ENCODE results near the gene SP140L.

The SP140L gene

DNA sequence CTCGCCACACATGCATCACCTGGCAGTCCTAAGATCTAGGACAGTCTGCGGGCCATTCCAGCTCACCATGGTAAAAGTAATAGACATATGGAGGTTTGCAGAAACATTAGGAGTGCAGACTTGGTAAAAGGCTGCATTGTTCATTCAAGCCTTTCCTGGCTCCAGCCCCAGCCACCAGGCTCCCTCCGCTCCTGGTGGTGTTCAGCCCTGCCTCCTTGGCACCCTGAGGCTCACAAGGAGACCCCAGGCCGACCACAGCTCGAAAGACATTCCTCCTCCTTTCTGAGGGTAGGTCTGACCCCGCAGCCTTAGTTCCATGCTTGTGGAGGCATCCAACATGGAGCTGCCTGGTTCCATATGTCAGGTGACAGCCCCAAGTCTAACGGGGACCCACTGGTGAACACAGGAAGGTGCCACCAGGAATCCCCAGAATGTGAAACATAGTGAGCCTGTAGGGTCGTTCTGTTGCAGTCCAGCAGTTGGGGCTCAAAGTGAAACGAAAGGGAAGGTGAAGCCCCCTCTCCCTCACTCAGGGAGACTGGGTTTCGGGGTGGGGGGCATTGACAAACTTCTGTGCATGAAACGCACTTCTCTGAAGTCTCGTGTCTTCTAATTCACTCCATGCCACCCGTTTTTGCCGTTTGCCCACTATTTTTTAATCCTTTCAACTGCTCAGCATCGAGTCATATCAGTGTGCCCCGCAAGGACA, 84.0 kb downstream of the SP140L start:
- Histone ChIP-seq H2BK120ac (ENCODE audit: low read depth, low read length) (peak overlapping the region; percentile 68), H2AFZ (ENCODE audit: low read depth, low read length) (peak overlapping the region; percentile 57), H3K14ac (ENCODE audit: low read length in 2 of 2) (peak overlapping the region in 1 of 2 experiments; percentile 41), H3K18ac (ENCODE audit: low read depth in 1 of 2, low read length in 2 of 2) (peak overlapping the region; percentile 87 to 91), H3K9ac (ENCODE audit: low read length) (peak overlapping the region; percentile 97), H2BK12ac (ENCODE audit: low read length in 2 of 2) (peak overlapping the region in 1 of 2 experiments; percentile 1), H3K4ac (ENCODE audit: low read depth in 1 of 2, low read length in 2 of 2) (peak overlapping the region; percentile 55 to 67), H3K23ac (ENCODE audit: low read length in 2 of 2) (no peak overlapping the region), H4K91ac (ENCODE audit: low read length) (peak overlapping the region; percentile 84), H3K4me2 (ENCODE audit: low read length, poor library complexity, severe bottlenecking) (peak overlapping the region; percentile 70), H2BK5ac (ENCODE audit: low read depth, low read length, poor library complexity, severe bottlenecking) (no peak overlapping the region), H3K9me3 (ENCODE audit: control insufficient read depth, low read length) (no peaks in the 10 kb centered on the region), H3K27ac (ENCODE audit: low read length, poor library complexity, severe bottlenecking) (peak overlapping the region; percentile 76), H3K36me3 (ENCODE audit: control insufficient read depth in 1 of 2, insufficient read depth in 2 of 2, low read depth in 1 of 2, low read length in 2 of 2) (peaks cover 2 to 3% of the 10 kb centered on the region in 2 experiments), H2AK5ac (ENCODE audit: low read length, severe bottlenecking) (no peak overlapping the region), H2BK15ac (ENCODE audit: low read depth, poor library complexity, severe bottlenecking) (no peak overlapping the region), H4K8ac (ENCODE audit: low read length) (peak overlapping the region; percentile 98), H3K4me1 (ENCODE audit: control insufficient read depth, insufficient read depth, low read depth, low read length) (peaks cover 18% of the 10 kb centered on the region), H3K27me3 (ENCODE audit: control insufficient read depth in 1 of 2, insufficient read depth in 1 of 2, low read length in 2 of 2) (no peaks in the 10 kb centered on the region), H3K79me1 (replicated peaks; ENCODE audit: low read length, poor library complexity, severe bottlenecking) (peaks cover 1% of the 10 kb centered on the region), H3K4me3 (ENCODE audit: insufficient read depth in 1 of 2, low read depth in 1 of 2, low read length in 2 of 2) (peak overlapping the region; percentile 59 to 83)
- DNase-seq, result no peak
- 79% methylated on average over 16 of the region's 16 CpGs for WGBS

DNA sequence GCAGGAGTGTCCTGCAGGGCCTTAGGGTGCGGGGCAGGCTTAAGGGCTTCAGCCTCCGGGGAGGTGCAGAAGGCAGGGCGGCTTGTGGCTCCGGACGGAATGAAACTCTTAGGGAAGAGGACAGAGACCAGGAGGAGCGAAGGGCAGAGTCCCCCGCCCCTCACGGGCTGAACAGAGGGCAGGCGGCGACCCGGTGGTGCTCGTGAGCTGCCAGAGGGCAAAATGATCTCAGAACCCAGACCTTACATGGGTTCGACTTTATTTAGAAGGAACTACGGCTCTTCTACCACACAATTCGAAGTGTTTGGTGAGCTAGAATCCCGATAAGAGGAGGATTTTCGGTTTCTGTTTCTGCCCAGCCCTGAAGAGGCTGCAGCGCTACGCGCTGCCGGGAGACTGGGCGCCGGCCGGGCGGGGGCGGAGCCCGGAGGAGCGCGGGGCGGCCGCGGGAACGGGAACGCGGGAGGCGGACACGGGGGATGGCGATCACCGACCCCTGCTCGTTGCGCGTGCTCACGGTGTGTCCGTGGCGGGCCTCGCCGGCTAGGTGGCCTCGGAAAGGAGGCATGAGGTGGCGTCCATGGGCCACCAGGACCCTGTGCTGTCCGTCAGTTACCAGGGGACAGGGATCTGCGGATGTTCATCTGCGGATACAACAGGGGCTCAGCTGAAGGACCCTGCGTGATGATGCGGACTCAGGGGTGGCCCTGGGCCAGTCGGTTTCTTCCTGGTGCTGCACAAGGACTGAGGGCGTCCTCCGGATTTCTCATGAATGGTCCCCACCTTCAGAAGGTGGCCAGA, 84.8 kb downstream of the SP140L start:
- H2BK5ac ChIP-seq (ENCODE audit: low read depth, low read length, poor library complexity, severe bottlenecking), result no peak overlapping the region
- peak overlapping the region; percentile 84 for H4K91ac ChIP-seq (ENCODE audit: low read length)
- H3K4me3 ChIP-seq (ENCODE audit: insufficient read depth in 1 of 2, low read depth in 1 of 2, low read length in 2 of 2), result peak overlapping the region; percentile 59 to 83
- no peak overlapping the region for H2AK5ac ChIP-seq (ENCODE audit: low read length, severe bottlenecking)
- H2BK120ac ChIP-seq (ENCODE audit: low read depth, low read length), result peak overlapping the region; percentile 68
- no peaks in the 10 kb centered on the region for H3K27me3 ChIP-seq (ENCODE audit: control insufficient read depth in 1 of 2, insufficient read depth in 1 of 2, low read length in 2 of 2)
- H2BK12ac ChIP-seq (ENCODE audit: low read length in 2 of 2), result peak overlapping the region; percentile 14 to 40
- H3K4me2 ChIP-seq (ENCODE audit: low read length, poor library complexity, severe bottlenecking), result peak overlapping the region; percentile 70
- H3K36me3 ChIP-seq (ENCODE audit: control insufficient read depth in 1 of 2, insufficient read depth in 2 of 2, low read depth in 1 of 2, low read length in 2 of 2), result peaks cover 0 to 2% of the 10 kb centered on the region in 2 experiments
- H3K79me1 ChIP-seq (replicated peaks; ENCODE audit: low read length, poor library complexity, severe bottlenecking), result peaks cover 1% of the 10 kb centered on the region
- DNase-seq, result peak; percentile 83
- H2AFZ ChIP-seq (ENCODE audit: low read depth, low read length), result peak overlapping the region; percentile 80
- 7% methylated on average over 49 of the region's 57 CpGs for WGBS
- peak overlapping the region in 1 of 2 experiments; percentile 41 for H3K14ac ChIP-seq (ENCODE audit: low read length in 2 of 2)
- peak overlapping the region; percentile 76 for H3K27ac ChIP-seq (ENCODE audit: low read length, poor library complexity, severe bottlenecking)
- H3K9me3 ChIP-seq (ENCODE audit: control insufficient read depth, low read length), result no peaks in the 10 kb centered on the region
- peak overlapping the region; percentile 37 for H2BK15ac ChIP-seq (ENCODE audit: low read depth, poor library complexity, severe bottlenecking)
- no peak overlapping the region for H3K23ac ChIP-seq (ENCODE audit: low read length in 2 of 2)
- H3K4me1 ChIP-seq (ENCODE audit: control insufficient read depth, insufficient read depth, low read depth, low read length), result peaks cover 18% of the 10 kb centered on the region
- peak overlapping the region; percentile 97 for H3K9ac ChIP-seq (ENCODE audit: low read length)
- H4K8ac ChIP-seq (ENCODE audit: low read length), result peak overlapping the region; percentile 98
- peak overlapping the region; percentile 87 to 91 for H3K18ac ChIP-seq (ENCODE audit: low read depth in 1 of 2, low read length in 2 of 2)
- peak overlapping the region; percentile 55 to 67 for H3K4ac ChIP-seq (ENCODE audit: low read depth in 1 of 2, low read length in 2 of 2)

DNA sequence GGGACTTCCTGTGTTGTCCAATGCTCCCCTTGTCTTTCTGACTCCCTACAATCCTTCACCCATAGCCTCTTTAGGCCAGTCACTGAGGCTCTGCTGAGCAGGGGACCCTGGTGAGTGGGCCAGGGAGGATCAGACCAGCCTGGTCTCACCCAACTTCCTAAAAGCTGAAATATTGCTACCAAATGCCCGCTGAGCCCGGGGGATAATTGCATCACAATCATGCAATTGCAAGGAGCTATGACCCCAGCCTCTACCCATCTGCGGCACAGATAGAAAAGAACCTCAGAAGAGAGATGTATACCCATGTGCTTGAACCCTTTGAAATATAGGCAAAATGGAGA, 85.3 kb downstream of the SP140L start:
- 100% methylated on average over 3 of the region's 3 CpGs for WGBS
- Histone ChIP-seq H3K79me1 (replicated peaks; ENCODE audit: low read length, poor library complexity, severe bottlenecking) (peaks cover 1% of the 10 kb centered on the region), H3K4me1 (ENCODE audit: control insufficient read depth, insufficient read depth, low read depth, low read length) (peaks cover 18% of the 10 kb centered on the region), H3K23ac (ENCODE audit: low read length in 2 of 2) (no peak overlapping the region), H3K4me2 (ENCODE audit: low read length, poor library complexity, severe bottlenecking) (peak overlapping the region; percentile 70), H3K14ac (ENCODE audit: low read length in 2 of 2) (no peak overlapping the region), H3K4ac (ENCODE audit: low read depth in 1 of 2, low read length in 2 of 2) (no peak overlapping the region), H3K36me3 (ENCODE audit: control insufficient read depth in 1 of 2, insufficient read depth in 2 of 2, low read depth in 1 of 2, low read length in 2 of 2) (peaks cover 0 to 2% of the 10 kb centered on the region in 2 experiments), H2BK5ac (ENCODE audit: low read depth, low read length, poor library complexity, severe bottlenecking) (no peak overlapping the region), H4K91ac (ENCODE audit: low read length) (no peak overlapping the region), H3K9me3 (ENCODE audit: control insufficient read depth, low read length) (no peaks in the 10 kb centered on the region), H4K8ac (ENCODE audit: low read length) (peak overlapping the region; percentile 79), H3K27me3 (ENCODE audit: control insufficient read depth in 1 of 2, insufficient read depth in 1 of 2, low read length in 2 of 2) (no peaks in the 10 kb centered on the region), H3K27ac (ENCODE audit: low read length, poor library complexity, severe bottlenecking) (no peak overlapping the region), H3K9ac (ENCODE audit: low read length) (peak overlapping the region; percentile 97), H2BK120ac (ENCODE audit: low read depth, low read length) (no peak overlapping the region), H3K4me3 (ENCODE audit: insufficient read depth in 1 of 2, low read depth in 1 of 2, low read length in 2 of 2) (peak overlapping the region; percentile 59 to 83), H2BK12ac (ENCODE audit: low read length in 2 of 2) (peak overlapping the region; percentile 14 to 40), H2AFZ (ENCODE audit: low read depth, low read length) (peak overlapping the region; percentile 80), H2BK15ac (ENCODE audit: low read depth, poor library complexity, severe bottlenecking) (no peak overlapping the region), H3K18ac (ENCODE audit: low read depth in 1 of 2, low read length in 2 of 2) (peak overlapping the region in 1 of 2 experiments; percentile 58), H2AK5ac (ENCODE audit: low read length, severe bottlenecking) (no peak overlapping the region)
- no peak for DNase-seq

DNA sequence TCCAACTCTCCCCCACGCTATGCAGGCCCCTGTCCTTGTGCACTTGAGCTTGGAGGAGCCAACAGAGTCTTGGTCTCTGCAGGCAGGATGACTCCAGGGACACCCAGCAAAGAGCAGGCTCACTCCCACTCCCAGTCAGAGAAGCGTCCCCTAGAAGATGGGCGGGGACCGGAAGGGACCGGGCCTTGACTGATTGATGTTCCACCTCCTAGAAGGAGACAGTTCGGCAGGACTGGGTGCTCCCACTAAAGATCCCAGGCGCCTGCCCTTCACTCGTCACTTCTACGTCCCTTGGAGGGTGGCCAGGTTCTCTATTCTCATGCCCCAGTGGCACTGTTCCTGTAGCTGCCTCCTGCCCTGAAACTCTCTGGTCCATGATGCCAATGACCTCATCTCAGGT, 85.9 kb downstream of the SP140L start:
- Histone ChIP-seq H3K4ac (ENCODE audit: low read depth in 1 of 2, low read length in 2 of 2) (no peak overlapping the region), H2AFZ (ENCODE audit: low read depth, low read length) (no peak overlapping the region), H3K79me1 (replicated peaks; ENCODE audit: low read length, poor library complexity, severe bottlenecking) (peaks cover 1% of the 10 kb centered on the region), H4K91ac (ENCODE audit: low read length) (peak overlapping the region; percentile 34), H3K9ac (ENCODE audit: low read length) (no peak overlapping the region), H2BK120ac (ENCODE audit: low read depth, low read length) (no peak overlapping the region), H3K14ac (ENCODE audit: low read length in 2 of 2) (no peak overlapping the region), H2BK5ac (ENCODE audit: low read depth, low read length, poor library complexity, severe bottlenecking) (no peak overlapping the region), H3K4me2 (ENCODE audit: low read length, poor library complexity, severe bottlenecking) (no peak overlapping the region), H4K8ac (ENCODE audit: low read length) (no peak overlapping the region), H3K4me1 (ENCODE audit: control insufficient read depth, insufficient read depth, low read depth, low read length) (peaks cover 18% of the 10 kb centered on the region), H2BK15ac (ENCODE audit: low read depth, poor library complexity, severe bottlenecking) (no peak overlapping the region), H3K9me3 (ENCODE audit: control insufficient read depth, low read length) (no peaks in the 10 kb centered on the region), H3K27ac (ENCODE audit: low read length, poor library complexity, severe bottlenecking) (no peak overlapping the region), H3K23ac (ENCODE audit: low read length in 2 of 2) (no peak overlapping the region), H2BK12ac (ENCODE audit: low read length in 2 of 2) (no peak overlapping the region), H3K4me3 (ENCODE audit: insufficient read depth in 1 of 2, low read depth in 1 of 2, low read length in 2 of 2) (no peak overlapping the region), H3K36me3 (ENCODE audit: control insufficient read depth in 1 of 2, insufficient read depth in 2 of 2, low read depth in 1 of 2, low read length in 2 of 2) (peaks cover 2 to 3% of the 10 kb centered on the region in 2 experiments), H3K27me3 (ENCODE audit: control insufficient read depth in 1 of 2, insufficient read depth in 1 of 2, low read length in 2 of 2) (no peaks in the 10 kb centered on the region), H2AK5ac (ENCODE audit: low read length, severe bottlenecking) (no peak overlapping the region), H3K18ac (ENCODE audit: low read depth in 1 of 2, low read length in 2 of 2) (no peak overlapping the region)
- DNase-seq, result no peak
- WGBS, result 96% methylated on average over 9 of the region's 9 CpGs
